HG02763 (cell line): ENCODE measurements around the gene PRDX3.
A peak's percentile ranks its signal among the peaks of the same experiment; 100 is the strongest.
"Not testable (repeated sequence)": the region's sequence is repeated elsewhere in the genome, so short reads cannot be mapped to it uniquely, and the experiment has no call there.

ENCODE experiments used
- ATAC-seq: cut with Tn5 transposase; IDR thresholded peaks from one replicate; pipeline ENCODE4 v1.9.1; 2021; ENCODE audit warnings: mild to moderate bottlenecking, moderate library complexity; ENCODE audit not compliant: unreplicated experiment

Gene PRDX3

GRCh38 chr10:119206603-119207365 is 28.2 kb upstream of the PRDX3 start:
- ATAC-seq, result peak; percentile 49

- ATAC-seq, result peak; percentile 22
Measured at GRCh38 chr10:119205894-119206602, 27.4 kb upstream of the PRDX3 start.

- ATAC-seq, result no peak
Measured at GRCh38 chr10:119203006-119203405, 24.4 kb upstream of the PRDX3 start.

GRCh38 chr10:119201233-119201632 is 22.6 kb upstream of the PRDX3 start:
- no peak for ATAC-seq

- ATAC-seq, result no peak
Measured at GRCh38 chr10:119199231-119199992, 20.8 kb upstream of the PRDX3 start.

- ATAC-seq, result no peak
Measured at GRCh38 chr10:119198438-119198837, 19.8 kb upstream of the PRDX3 start.

- ATAC-seq, result no peak
Measured at GRCh38 chr10:119197921-119198320, 19.3 kb upstream of the PRDX3 start.

GRCh38 chr10:119191881-119192280 is 13.3 kb upstream of the PRDX3 start:
- no peak for ATAC-seq

- ATAC-seq, result no peak
Measured at GRCh38 chr10:119190954-119191785, 12.6 kb upstream of the PRDX3 start.

- no peak for ATAC-seq
Measured at GRCh38 chr10:119190353-119190752, 11.7 kb upstream of the PRDX3 start.

GRCh38 chr10:119189811-119190282 is 11.2 kb upstream of the PRDX3 start:
- ATAC-seq, result no peak

GRCh38 chr10:119183664-119184412 is 5.2 kb upstream of the PRDX3 start:
- no peak for ATAC-seq

- not testable (repeated sequence) for ATAC-seq
Measured at GRCh38 chr10:119180850-119181400, 2.3 kb upstream of the PRDX3 start.

GRCh38 chr10:119177708-119178371 is 772 bp downstream of the PRDX3 start:
- no peak for ATAC-seq

GRCh38 chr10:119176166-119176565 is 2.4 kb downstream of the PRDX3 start:
- ATAC-seq, result no peak

GRCh38 chr10:119174109-119174508 is 4.5 kb downstream of the PRDX3 start:
- no peak for ATAC-seq

- no peak for ATAC-seq
Measured at GRCh38 chr10:119167041-119167440, 11.6 kb downstream of the PRDX3 start.

GRCh38 chr10:119166564-119166963 is 12.0 kb downstream of the PRDX3 start:
- no peak for ATAC-seq

GRCh38 chr10:119166118-119166500 is 12.5 kb downstream of the PRDX3 start:
- ATAC-seq, result no peak
